Measurements from ENCODE around the gene SSTR5.
"Not testable (repeated sequence)": the region's sequence is repeated elsewhere in the genome, so short reads cannot be mapped to it uniquely, and the experiment has no call there.

The SSTR5 gene

DNA sequence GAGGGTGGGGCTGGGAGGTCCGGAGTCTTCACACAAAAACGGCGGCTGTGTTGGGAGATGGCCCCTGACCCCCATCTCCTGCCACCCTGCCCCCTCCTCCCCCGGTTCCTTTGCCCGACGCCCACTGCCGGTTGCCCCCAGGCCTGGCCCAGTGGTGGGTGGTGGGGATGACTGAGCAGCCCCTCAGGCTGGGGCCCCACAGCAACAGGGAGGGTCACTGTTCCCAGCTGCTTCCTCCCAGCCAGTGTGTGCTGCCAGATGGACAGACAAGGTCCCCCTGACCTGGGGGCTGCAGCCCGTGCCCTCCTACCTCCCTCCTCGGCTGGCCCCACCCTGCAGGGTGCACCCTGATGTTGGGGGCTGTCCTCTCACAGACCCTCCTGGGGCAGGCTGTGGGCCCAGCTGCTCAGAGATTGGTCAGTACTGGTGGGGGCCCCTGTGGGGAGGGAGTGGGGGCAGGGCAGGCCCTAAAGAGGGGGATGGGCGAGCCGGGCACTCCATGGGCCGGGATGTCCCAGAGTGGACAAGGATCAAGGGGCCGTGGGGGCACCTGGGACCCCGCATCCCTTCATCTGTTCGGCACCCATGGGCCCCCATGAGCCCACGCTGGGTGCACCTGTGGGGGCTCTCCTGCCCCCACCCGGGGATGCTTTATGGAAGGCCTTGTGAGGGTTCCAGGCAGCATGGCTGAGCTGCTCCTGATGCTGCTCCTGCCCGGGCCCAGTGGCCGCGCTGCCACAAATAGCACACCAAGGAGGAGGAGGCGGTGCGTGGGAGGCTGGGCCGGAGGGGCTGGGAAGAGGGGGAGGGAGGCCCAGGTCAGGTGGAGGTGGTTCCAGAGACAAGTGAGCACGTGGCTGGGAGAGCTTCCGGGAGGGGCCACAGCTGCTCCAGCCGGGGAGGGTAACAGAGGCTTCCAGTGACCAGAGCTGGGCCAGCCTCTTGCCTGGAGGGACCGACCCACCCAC lies 18.4 kb downstream of the SSTR5 start:
- Mint-ChIP-seq H3K27ac (no peak overlapping the region), H3K27me3 (ENCODE audit: low read depth) (peaks cover 8% of the 10 kb centered on the region), H3K36me3 (ENCODE audit: low read depth) (no peaks in the 10 kb centered on the region), H3K4me1 (peaks cover 8% of the 10 kb centered on the region), H3K9me3 (peaks cover under 1% of the 10 kb centered on the region), H3K4me3 (no peak overlapping the region)
- TF ChIP-seq, protein P1, sequence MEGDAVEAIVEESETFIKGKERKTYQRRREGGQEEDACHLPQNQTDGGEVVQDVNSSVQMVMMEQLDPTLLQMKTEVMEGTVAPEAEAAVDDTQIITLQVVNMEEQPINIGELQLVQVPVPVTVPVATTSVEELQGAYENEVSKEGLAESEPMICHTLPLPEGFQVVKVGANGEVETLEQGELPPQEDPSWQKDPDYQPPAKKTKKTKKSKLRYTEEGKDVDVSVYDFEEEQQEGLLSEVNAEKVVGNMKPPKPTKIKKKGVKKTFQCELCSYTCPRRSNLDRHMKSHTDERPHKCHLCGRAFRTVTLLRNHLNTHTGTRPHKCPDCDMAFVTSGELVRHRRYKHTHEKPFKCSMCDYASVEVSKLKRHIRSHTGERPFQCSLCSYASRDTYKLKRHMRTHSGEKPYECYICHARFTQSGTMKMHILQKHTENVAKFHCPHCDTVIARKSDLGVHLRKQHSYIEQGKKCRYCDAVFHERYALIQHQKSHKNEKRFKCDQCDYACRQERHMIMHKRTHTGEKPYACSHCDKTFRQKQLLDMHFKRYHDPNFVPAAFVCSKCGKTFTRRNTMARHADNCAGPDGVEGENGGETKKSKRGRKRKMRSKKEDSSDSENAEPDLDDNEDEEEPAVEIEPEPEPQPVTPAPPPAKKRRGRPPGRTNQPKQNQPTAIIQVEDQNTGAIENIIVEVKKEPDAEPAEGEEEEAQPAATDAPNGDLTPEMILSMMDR (IDR thresholded peaks at IDR 0.05; ENCODE audit: unreplicated experiment in 3 of 3), result no peak

DNA sequence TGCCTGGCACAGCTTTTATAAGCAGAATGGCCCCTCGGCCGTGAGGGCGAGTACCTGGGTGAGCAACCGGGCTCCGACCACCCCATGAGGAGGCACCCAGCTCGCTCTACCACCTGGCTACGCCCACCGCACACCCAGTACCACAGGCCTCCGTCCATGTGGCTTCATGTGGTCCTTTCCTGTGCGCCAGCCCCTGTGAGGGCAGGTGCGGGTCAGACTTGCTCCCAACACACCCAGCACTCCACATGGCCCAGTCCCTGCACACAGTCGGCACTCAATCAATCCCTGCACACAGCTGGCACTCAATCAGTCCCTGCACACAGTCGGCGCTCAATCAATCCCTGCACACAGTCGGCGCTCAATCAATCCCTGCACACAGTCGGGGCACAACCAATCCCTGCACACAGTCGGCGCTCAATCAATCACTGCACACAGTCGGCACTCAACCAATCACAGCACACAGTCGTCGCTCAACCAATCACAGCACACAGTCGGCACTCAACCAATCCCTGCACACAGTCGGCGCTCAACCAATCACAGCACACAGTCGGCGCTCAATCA lies 19.5 kb downstream of the SSTR5 start:
- Mint-ChIP-seq H3K36me3 (ENCODE audit: low read depth) (no peaks in the 10 kb centered on the region), H3K4me1 (peaks cover 8% of the 10 kb centered on the region), H3K27ac (peak overlapping the region in 1 of 3 experiments; percentile 50), H3K4me3 (no peak overlapping the region), H3K9me3 (no peaks in the 10 kb centered on the region), H3K27me3 (ENCODE audit: low read depth) (peaks cover 8% of the 10 kb centered on the region)
- TF ChIP-seq, protein P1 (IDR thresholded peaks at IDR 0.05; ENCODE audit: unreplicated experiment in 3 of 3), result no peak

DNA sequence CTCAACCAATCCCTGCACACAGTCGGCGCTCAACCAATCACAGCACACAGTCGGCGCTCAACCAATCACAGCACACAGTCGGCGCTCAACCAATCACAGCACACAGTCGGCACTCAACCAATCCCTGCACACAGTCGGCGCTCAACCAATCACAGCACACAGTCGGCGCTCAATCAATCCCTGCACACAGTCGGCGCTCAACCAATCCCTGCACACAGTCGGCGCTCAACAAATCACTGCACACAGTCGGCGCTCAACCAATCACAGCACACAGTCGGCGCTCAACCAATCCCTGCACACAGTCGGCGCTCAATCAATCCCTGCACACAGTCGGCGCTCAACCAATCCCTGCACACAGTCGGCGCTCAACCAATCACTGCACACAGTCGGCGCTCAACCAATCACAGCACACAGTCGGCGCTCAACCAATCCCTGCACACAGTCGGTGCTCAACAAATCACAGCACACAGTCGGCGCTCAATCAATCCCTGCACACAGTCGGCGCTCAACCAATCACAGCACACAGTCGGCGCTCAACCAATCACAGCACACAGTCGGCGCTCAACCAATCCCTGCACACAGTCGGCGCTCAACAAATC lies 20.2 kb downstream of the SSTR5 start:
- H3K4me3 Mint-ChIP-seq; H3K27me3 Mint-ChIP-seq (ENCODE audit: low read depth); H3K9me3 Mint-ChIP-seq; H3K4me1 Mint-ChIP-seq; H3K36me3 Mint-ChIP-seq (ENCODE audit: low read depth); H3K27ac Mint-ChIP-seq: not testable (repeated sequence)

DNA sequence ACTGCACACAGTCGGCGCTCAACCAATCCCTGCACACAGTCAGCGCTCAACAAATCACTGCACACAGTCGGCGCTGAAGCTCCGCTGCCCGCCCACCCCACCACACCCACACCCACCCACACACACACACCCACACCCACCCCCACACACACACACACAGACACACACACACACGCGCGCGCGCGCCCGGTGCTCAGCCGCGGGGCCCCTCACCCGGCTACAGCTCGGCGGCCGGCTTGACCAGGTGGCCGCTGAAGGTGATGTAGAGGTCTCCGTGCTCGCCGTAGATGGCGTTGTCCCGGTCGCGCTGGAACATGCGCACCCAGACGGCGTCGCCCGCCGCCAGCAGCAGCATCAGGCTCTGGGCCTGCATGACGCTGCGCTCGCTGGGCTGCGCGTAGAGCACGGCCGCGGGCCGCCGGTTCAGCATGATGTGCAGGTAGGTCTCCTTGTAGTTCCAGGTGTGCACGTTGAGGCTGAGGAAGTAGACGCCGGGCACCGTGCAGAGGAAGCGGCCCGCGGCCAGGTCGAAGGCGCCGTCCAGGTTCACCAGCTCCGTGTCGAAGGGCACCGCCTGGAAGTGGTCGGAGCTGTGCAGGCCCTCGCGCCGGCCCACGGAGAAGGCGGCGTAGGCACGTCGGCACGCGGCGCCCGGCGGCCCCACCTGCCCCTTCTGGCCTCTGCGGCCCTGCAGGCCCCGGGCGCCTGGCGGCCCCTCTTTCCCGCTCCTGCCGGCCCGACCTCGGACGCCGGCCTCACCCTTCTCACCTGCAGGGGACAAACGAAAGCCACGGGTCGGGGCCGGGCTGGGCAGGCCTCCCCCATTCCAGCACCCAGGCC lies 21.0 kb downstream of the SSTR5 start:
- Mint-ChIP-seq H3K9me3 (no peaks in the 10 kb centered on the region), H3K36me3 (ENCODE audit: low read depth) (no peaks in the 10 kb centered on the region), H3K4me3 (no peak overlapping the region), H3K4me1 (peaks cover 8% of the 10 kb centered on the region), H3K27me3 (ENCODE audit: low read depth) (no peaks in the 10 kb centered on the region), H3K27ac (no peak overlapping the region)
- TF ChIP-seq, protein P1 (IDR thresholded peaks at IDR 0.05; ENCODE audit: unreplicated experiment in 3 of 3), result no peak

DNA sequence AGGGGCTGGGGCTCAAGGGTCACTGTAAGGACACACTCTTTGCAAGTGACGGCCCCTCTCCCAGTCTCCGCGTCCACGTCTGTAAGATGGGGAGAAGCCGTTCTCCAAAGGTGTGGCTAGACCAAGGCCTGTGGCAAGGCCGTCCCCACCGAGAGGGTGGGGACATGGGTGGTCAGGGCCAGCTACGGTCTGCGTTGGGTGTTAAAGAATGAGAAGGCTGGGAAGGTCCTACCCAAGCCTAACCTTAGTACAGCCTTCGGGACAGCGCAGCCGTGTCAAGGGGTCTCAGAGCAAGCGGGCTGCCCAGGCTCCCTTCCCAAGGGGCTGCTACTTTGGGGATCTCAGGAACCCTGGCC lies 21.6 kb downstream of the SSTR5 start:
- no peaks in the 10 kb centered on the region for H3K36me3 Mint-ChIP-seq (ENCODE audit: low read depth)
- peaks cover 8% of the 10 kb centered on the region for H3K4me1 Mint-ChIP-seq
- H3K27ac Mint-ChIP-seq, result no peak overlapping the region
- TF ChIP-seq, protein P1 (IDR thresholded peaks at IDR 0.05; ENCODE audit: unreplicated experiment in 3 of 3), result no peak
- H3K4me3 Mint-ChIP-seq, result no peak overlapping the region
- no peaks in the 10 kb centered on the region for H3K27me3 Mint-ChIP-seq (ENCODE audit: low read depth)
- no peaks in the 10 kb centered on the region for H3K9me3 Mint-ChIP-seq

All from nephron (organoid).